GM19468 (cell line): ENCODE data around the gene QRICH2.

Experiments
- ATAC-seq: cut with Tn5 transposase; IDR thresholded peaks from one replicate; pipeline ENCODE4 v1.9.1; 2021; ENCODE audit warnings: mild to moderate bottlenecking, moderate library complexity, moderate number of reproducible peaks; ENCODE audit not compliant: unreplicated experiment; ENCODE audit errors: extremely low read depth

The QRICH2 gene

DNA sequence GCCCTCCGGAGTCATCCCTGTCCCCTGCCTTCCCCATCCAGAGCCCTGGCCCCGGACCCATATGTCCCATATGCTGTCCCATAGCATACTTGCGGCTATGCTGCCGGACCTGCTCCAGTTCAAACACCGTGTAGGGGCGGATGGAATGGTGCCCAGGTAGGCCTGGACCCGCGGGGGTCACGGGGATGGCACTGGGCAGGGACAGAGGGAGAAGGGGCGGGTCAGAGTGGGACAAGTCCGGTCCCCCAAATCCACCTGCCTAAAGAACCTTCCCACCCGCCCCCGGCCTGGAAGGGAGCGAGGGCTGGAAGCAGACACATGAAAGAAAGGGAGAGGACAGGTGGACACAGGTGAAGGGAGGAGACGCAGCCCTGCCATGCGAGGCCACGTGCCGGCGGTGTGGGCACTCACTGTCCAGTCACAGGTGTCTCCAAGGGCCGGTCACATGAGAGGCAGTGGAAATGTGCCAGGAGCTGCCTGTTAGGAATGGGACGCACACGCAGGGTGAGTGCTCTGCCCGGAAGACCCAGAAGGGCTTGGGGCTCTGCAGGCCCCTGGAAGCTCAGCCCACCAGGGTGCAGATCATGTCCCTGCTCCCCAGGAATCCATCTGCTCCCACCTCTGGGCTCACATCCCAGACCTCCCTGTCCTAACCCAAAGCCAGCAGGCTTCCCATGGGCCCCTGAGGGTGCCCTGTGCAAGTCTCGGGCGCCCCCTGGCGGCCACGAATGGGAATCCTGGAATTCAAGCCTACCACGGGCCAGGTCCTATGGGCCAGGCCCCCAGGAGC lies 28.9 kb downstream of the QRICH2 start:
- ATAC-seq, result peak; percentile 70

- ATAC-seq, result no peak
Observed at GRCh38 chr17:76278268-76278908, 29.7 kb downstream of the QRICH2 start.

DNA sequence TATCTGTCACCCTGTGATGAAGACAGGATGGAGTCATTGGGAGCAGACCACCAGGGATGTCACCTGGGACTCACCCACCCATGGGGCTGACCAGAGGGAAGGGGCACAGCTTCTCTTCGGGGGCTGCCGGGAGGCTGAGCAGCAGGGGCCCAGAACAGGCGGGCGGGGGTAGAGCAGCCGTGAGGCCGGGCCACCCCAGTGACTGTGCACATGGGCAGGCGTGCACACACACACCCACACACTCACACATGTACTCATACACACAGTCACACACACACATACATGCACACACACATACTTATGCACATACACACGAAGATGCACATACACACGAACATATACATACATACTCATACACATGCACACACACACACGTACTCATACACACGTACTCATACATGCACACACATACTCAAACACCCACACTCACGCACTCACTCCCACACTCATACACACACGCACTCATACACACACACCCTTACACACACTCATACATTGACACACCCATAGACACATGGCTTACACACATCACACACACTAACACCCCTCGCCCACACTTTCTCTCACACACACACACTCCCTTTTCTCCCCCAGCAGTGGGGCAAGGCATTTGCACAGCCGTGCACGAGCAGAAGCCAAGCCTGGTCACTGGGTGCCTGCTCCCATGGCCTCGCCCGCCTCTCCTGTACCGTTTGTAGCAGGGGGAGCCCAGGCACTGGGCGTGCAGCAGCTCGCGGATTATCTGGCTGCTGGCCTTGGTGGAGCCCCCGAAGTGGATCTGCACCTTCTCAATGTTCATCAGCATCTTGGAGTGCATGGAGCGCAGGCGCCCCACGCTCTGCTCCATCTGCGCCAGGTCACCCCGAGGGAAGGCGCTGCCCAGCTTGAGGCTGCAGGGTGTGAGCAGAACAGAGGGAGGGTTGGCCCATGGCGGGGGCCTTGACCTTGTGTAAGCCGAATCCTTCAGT lies 30.5 kb downstream of the QRICH2 start:
- ATAC-seq, result no peak

DNA sequence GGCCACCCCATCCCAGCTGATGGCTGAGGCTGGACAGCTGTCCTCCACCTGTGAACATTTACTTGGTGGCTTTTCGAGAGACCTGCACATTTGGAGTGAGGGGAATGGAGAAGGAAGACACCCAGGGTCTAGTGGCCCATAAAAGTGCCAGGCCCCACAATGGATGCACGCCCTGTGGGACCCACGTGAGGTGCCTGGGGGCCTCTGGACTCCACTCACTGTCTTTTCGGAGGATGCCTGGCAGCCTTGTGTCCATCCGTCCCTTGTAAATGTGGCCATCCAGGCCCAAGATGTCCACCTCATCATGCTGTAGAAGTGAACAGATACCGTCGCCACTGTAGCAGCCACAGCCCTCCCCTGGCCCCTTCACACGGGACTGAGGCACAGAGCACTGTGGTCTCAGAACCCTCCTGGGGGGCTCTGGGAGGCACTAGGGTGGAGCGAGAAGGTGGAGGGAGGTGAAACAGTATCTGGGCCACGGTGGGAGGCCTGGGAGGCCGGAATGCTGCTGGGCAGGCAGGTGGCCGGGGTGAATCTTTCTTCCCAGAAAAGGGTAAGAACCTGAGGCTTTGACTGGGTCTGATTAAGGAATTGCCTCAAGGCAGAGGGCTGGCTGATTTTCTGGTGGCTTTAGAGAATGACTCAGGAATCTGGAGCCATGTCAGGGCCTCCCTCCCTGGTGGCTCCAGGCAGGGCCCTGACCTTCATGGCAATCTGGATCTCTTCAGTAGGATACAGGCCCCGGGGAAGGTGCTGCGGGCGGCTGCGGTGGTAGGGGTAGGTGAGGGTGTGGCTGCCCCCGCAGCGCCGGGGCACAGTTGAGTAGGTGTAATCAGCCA lies 31.4 kb downstream of the QRICH2 start:
- no peak for ATAC-seq

DNA sequence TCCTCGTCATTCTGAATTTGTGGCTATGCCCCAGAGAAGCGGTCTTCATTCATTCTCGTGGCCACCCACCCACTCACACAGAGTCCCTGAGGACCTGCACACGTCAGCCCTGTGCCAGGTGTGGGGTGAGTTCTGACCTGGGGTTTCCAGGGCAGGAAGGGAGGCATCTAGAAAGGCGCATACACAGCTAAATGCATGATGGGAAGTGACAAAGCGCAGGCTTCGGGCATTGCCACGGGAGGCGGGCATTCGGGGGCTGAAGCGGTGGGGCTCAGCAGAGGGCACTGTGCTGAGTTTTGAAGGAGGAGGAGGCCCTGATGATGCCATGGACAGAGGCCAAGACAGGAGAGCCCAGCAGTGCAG lies 32.0 kb downstream of the QRICH2 start:
- no peak for ATAC-seq

DNA sequence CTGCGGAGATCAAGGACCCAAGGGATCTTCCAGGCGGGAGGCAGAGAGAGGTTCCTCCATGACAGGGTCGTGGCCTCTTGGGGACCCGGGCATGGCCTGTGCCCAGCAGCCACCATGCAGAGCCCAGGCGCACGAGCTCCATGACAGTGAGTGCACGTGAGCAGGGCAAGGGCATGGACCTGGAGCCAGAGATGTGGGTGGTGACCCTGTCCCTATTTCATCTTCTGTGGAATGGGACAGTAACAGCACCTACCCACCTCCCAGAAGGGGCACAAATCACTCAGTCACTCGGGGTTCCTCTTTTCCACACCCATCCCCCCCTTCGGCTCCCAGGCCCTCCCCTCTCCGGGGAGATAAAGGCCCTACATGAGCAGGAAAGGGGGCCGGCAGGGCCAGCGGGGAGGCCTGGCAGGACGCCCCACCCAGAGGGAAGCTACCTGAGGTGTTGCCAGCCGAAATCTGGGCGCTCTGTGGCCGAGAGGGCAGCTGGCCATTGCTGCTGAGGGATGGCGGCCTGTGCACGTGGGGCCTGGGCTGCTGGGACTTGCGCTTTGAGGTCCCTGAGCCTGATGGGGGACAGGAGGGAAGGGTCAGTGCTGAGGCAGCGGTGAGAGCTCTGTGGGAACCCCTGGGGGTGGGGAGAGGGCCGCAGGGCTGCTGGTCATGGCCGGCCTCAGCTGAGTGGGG lies 32.6 kb downstream of the QRICH2 start:
- no peak for ATAC-seq

DNA sequence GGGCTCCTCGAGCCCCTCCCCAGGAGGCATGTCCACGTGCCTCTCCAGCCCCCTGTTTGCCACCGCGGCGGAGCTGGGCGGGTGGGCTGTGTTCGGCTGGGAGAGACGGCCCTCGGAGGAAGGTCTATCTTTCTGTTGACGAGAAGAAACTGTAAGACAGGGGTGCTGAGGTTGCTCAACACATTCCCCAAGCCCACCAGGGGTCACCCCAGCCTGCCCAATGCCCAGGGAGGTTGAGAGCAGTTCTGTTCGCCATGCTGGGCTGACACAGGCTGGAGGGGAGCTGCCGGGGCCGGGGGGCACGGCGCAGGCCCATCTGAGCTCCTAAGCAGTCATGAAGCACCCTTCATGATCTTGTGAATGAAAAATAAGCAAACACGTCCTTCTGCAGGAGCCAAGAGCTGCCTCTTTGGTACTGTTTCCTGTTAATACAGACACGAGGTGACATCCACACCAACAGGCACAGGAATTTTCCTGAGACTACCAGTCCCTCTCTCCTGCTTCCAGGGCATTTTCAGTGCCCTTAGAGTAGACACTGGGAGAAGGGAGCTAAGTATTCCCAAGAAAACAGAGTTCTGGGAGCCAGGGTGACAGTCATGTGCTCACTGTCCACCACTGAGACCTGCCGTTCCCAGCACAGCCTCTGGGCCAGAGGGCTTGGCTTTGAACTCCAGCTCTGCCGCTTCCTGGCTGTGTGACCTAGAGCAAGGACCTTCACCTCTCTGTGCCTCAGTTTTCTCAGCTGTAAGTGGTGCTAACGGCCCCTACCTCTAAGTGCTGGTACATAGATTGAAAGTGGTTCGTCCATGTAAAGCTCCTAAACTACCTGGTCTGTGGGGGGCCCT lies 33.7 kb downstream of the QRICH2 start:
- no peak for ATAC-seq

DNA sequence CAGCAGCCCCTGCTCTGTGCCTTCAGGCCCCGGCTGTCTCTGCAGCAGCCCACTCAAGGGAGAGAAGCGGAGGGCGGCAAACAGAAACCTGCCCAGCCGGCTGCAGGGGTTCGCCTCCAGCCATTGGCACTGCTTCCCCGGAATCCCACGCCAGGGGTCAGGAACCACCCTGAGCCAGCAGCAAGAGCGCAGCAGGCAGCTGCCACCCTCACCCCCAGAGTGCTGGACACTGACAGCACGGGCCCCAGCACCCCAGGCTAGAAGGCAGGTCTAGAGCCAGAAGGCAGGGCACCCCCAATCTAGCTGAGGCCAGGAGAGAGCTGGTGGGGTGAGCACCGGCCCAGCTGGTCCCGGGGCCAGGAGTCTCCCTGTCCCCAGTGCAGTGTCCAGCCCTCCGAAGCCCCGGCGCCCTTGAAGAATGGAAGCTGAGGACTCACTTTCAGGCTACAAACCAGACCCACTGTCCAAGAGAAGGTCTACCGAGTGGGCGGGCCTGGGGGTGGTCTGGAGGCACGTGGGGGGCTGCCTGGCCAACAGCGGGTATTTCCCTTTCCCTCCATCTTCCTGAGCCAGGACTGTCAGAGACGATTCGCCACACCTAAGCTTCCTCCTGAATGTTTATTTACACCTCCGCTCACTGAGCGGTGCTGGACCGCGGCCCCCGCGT lies 34.5 kb downstream of the QRICH2 start:
- no peak for ATAC-seq

- ATAC-seq, result no peak
Observed at GRCh38 chr17:76272541-76273444, 35.3 kb downstream of the QRICH2 start.

DNA sequence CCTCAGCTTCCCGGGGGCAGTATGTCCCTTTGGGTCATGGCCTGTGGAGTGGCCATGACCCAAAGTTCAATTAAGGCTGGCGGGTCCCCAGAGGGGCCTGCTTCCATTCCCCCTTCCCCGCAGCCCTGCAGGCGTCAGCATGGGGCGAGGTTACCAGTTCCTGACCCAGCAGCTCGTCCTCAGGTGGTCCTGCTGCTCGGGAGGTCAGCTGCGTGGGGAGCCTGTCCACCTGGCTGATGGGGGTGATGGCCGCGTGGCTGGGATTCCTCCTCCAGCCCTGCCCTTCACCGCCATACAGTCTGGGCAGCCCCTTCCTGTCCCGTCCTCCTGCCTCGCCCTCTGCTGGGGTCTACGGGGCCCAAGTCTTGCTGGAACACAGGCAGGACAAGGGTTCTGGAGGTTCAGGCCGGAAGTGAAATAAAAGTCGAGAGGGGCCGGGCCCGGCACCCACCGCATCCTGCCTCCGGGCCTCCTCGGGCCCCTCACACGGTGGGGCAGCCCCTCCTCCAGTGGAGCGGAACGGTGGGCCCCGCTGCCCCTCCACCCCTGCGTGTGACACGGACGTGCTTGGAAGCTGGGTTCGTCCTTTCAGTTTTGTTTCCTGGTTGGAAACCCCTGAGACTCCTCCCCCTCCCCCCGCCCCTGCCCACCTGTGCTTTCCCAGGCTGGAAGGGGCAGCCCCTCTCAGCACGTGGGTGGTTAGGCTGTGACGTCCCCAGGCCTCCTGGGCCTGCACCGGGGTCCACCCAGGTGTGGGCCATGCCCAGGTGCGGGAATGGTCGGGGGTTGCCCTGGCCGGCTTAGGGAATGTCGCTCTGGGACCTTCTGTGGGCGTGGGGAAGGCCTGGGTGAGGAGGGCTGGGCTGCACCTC lies 36.2 kb downstream of the QRICH2 start:
- ATAC-seq, result peak; percentile 28

DNA sequence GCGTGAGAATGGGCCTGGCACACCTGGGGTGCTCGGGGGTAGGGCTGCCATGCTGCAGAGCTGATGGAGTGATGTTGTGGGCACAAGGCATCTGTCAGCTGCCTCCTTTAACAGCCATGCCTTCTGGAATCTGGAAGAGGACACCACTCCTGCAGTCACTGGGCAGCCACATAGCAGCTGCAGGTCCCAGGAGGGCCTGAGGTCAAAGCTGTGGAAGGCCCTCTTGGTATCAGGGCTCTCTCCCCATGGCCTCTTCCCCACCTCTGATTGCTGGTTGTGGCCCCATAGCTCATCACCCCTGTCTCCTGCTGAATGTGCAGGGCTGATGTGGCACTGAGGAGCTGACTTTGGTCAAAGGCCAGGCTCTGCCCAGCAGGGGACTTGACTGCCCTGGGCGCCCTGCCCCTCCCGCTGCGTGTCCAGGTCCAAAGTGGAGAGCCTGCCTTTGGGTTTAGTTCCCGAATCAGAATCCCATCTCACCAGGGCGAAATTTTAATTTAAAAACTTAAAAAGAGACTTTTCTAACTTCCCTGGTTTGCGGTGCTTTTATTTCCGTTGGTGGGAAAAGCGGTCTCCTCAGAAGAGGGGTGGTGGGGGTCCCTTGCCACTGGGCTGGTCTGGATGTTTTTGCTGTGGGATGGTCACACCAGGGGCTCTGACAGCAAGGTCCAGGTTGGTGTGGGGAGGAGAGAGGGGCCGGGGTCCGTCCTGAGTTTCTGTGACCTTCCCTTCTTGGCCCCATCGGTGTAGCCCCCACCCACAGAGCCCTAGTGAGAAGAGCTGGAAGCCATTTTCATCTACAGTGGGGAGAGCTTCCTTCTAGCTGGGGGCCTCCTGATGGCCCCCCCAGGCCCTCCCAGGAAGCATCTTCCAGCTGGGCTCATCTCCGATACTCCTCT lies 37.1 kb downstream of the QRICH2 start:
- ATAC-seq, result no peak

- no peak for ATAC-seq
Observed at GRCh38 chr17:76270127-76270592, 37.9 kb downstream of the QRICH2 start.

DNA sequence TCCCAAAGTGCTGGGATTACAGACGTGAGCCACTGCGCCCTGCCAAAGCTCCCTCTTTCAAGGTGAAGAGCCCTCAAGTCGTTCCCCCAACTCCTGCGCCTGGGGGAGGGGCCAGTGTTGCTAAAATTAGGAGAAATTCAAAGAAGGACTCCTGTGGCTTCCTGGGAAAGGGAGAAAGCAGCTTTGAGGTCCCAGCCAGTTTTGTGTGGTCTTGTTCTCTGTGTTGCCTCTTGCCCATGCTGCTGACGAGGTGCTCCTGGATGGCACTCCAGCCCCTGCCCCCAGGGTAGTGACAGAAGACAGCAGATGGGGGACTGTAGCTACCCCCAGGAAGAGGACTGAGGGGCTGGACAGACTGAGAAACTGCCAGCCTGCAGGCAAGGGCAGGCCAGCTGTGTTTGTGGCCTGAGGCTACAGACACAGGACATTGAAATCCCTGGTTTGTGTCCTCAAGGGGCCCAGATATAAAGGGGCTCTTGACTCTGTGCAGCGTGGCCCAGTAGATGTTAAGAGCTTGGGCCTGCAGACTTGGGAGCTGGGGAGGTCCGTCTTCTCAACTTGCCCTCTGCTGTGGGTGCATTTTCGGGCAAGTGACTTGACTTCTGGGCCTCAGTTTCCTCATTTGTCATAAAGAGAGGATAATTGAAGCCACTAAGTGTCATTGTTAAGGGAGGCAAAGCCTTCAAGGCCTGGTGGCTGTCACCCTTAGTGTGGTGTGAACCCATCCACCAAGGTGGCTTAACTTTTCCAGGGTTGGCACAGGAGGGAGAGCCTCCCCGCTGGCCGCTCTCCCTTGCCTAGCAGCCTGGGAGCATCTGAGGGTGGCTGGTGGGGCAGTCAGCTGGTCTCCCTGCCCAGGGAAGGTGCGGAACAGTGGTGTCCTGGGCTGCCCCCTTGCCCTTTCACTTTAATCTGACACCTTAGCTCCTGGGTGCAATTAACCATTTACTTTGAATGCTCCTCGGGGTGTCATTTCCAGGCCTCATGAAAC lies 38.8 kb downstream of the QRICH2 start:
- no peak for ATAC-seq
